ENCODE data around the gene CBLB.

The CBLB gene

GRCh38 chr3:105845488-105845887 lies 23.3 kb downstream of the CBLB start:
- no peak for DNase-seq

- no peak for DNase-seq
Observed at GRCh38 chr3:105844704-105845103, 24.1 kb downstream of the CBLB start.

DNA sequence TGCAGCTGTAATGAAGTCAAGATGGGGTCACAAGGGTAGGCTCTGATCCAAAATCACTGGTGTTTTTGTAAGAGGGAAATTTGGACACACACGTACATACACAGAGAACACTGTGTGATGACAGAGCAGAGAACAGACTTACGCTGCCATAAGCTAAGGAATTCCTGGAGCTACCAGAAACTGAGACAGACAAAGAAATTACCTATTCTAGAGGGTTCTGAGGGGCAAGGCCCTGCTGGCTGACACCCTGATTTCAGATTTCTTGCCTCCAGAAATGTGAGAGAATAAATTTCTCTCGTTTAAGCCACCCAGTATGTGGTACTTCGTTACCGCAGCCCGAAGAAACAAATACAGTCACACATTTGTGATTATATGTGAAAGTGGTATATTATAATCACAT lies 24.8 kb downstream of the CBLB start:
- no peak for DNase-seq

DNA sequence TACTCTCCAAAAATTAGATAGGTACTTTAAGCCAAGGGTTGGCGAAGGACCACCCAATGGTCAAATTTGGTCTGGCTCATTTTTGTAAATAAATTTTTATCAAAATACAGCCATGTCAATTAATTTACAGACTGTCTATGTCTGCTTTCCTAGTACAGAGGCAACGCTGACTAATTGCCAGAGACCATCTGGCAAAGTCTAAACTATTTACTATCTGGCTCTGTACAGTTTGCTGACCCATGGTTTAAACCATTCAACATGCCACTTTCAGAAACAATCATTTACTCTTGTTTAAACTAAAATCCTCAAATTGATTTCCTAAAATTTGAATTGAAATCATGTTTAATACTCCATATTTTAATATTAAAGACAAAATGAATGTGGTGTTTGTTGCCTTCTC lies 25.9 kb downstream of the CBLB start:
- no peak for DNase-seq

- DNase-seq, result no peak
Observed at GRCh38 chr3:105842449-105842848, 26.4 kb downstream of the CBLB start.

- no peak for DNase-seq
Observed at GRCh38 chr3:105837947-105838346, 30.9 kb downstream of the CBLB start.

GRCh38 chr3:105837143-105837740 lies 31.6 kb downstream of the CBLB start:
- no peak for DNase-seq

DNA sequence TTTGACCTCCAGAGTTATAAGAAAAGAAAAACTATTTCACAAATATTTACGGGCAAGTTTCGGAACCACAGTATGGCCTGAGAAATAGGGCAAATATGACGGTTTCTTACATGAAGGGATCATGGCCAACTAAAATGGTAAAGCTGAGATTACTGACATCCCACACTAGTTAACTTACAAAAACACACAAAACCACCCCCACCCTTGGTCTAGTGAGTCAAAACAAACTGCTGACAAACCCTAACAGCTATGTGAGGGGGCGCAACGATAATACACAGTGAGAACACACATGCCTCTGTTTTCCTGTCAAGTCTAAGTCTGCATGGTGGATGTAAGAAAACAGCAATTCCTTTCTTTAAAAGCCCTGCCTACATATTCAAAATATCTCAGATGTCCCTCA lies 32.3 kb downstream of the CBLB start:
- DNase-seq, result no peak

DNA sequence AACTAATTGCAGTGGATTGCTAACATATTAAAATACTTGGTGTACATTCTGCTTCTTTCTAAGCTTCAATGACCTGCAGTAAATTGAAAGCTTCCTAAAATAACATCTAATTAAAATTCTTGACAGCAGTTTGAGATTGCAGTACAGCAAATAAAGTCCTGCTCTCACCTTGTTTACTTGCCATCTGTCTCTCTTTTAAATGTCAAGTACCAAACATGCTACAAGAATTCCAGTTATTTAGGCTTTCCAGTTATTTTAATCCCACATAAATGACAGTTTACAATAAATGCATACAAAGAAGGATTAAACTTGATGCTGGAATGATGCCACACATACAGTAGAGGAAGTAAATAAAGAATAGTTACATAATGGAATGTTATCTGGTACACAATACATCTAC lies 33.2 kb downstream of the CBLB start:
- no peak for DNase-seq

DNA sequence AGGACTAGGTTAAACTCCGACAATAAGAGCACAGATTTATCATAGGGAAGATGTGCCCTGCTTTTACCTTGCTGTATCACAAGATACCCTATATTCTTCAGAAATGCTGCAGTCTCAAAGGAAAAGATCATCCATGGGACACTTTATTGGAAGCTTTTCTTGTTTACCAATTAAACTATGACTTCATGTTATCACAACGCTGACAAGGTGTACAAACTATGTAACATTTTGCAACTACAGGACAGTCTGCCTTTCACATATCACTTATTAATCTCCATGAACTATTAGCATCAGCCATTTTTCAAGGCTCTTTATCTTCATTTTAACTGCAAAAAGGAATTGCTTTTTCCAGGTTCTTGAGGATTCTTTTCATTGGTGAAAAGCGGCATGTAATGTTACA lies 34.0 kb downstream of the CBLB start:
- DNase-seq, result no peak

DNA sequence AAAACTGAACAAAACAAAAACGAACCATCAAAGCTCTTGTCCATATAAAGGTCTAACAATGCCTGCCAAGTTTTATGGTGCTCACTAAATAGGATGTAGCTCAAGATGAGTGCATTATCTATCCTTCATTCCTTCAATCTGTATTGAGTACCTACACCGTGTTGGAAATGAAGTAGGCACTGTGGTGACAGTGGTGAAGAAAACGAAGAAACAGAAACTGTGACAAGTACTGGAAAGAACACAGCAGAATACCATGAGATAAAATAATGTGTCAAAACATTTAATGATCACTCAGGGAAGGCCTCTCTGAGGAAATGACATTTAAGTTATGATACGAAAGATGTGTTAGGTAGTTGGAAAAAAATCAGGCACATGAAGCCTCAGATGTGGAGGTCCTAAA lies 36.2 kb downstream of the CBLB start:
- no peak for DNase-seq

GRCh38 chr3:105830836-105831235 lies 38.0 kb downstream of the CBLB start:
- DNase-seq, result no peak

DNA sequence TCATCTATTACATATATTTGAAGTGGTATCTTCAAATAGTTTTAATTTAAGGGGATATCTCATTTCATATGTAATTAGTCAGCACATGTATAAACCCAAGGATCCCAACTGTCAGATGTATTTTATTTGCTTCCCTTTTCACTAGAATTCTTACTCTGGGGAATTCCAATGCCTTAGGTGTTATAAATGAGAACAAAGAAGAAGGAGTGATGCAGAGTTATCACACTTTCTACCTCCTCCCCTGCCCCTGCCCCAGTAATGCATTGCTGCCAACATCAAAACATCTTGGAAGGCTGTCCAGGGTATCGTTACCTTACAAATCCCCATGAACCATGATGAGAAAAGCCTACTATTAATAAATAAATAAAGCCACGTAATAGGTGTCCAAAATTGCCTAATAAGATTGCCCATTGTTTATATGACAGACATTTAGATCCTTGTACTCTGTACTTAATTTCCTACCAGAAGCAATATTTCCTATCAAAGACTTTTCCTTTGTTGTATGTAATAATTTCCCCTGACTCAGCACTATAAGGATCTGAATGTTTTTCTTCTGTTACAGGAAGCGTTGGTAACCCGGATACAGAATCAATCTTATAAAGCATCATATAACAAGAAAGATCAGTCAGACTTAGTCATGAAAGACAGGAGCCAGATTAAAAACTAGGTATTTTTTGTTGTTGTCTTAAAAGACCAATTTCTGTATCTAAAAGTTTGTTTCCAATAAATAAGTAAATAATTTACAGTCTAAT lies 38.8 kb downstream of the CBLB start:
- no peak for DNase-seq

DNA sequence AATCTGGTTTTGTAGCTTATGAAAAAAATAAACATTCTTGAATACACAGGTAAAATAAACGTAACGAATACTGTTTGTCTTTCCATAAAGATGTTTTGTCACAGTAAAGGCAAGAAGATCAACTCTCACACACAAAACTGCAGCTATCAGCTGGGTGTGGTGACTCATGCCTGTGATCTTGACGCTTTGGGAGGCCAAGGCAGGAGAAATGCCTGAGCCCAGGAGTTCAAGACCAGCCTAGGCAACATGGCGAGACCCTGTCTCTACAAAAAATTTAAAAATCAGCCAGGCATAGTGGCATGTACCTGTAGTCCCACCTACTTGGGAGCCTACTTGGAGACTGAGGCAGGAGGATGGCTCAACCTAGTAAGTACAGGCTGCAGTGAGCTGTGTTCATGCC lies 39.6 kb downstream of the CBLB start:
- no peak for DNase-seq

GRCh38 chr3:105828703-105829102 lies 40.1 kb downstream of the CBLB start:
- DNase-seq, result no peak

- DNase-seq, result no peak
Observed at GRCh38 chr3:105827959-105828358, 40.9 kb downstream of the CBLB start.

GRCh38 chr3:105826778-105827634 lies 41.8 kb downstream of the CBLB start:
- DNase-seq, result no peak

- no peak for DNase-seq
Observed at GRCh38 chr3:105824129-105824528, 44.7 kb downstream of the CBLB start.

DNA sequence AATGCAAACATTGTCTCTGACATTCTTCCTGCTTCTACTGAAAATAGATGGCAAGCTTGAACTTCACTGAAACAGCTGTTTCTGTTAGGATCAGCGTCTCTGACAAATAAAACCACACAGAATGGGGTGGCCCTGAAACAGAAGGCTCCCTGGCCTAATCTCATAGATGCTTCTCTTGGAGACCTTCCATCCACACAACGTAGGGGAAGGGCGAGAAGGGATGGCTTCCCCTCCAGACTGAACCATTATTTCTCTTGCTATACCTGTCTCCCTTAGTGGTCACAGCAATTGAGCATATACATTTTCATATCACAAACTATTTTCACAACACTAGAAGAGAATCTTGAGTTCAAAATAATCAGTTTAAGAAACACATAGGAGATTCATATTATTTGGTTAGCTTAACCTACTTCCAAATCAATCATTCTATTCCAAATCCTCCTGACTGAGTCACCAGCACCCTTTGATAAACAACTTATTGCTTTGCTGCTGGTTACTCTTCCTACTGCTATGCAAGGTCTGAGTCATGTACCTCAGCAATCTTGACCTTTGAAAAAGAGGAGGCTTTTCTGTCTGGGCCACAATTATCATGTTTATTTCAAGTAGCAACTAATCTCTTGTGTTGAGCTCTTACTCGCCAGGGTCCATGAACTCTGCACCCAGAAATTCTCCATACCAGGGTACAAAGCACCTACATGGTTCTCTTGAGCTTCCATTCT lies 45.5 kb downstream of the CBLB start:
- no peak for DNase-seq

DNA sequence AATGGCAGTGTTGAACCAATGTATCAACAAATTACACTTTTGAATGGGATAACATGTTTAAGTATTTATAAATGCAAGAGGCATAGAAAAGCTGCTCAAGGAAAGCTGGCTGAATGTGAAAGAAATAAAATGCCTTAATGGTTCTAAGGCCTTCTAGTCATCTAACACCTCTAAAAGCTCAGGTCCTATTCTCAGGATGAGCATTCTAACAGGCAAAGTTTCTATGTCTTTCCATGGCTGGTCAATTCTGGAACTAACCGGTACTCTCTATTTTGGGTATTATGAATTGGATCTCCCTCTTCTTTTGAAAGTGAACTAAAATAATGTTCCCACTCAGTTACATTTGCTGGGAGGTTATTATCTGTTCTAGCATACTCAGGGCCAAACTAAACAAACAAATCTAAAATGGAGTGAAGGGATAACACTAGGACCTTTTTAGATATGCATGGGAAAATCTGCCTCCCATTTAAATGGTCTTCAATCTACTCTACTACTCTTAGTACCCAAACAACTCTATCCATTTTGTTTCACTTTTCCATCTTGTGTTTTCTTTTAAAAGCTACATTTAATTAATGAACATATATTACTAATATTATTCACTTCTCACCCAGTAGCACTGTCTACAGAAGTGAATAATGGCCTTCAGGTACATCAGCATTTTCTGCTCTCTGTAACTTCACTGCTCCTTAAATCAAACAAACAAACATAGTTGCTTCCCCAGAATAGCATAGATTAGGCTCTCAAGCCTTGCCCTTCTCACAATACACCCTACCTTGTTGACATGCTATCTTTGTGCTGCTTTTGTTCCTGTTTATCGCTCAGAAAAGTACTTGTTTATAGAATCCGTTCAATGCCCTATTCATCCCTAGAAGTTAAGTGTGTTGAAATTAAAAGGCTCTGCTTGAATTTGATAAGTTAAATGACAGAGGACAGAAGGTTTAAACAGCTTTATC lies 46.4 kb downstream of the CBLB start:
- DNase-seq, result no peak

GRCh38 chr3:105821433-105821832 lies 47.4 kb downstream of the CBLB start:
- DNase-seq, result no peak

- no peak for DNase-seq
Observed at GRCh38 chr3:105816833-105817232, 52.0 kb downstream of the CBLB start.
